Measurements from ENCODE around the gene PNPLA8.

Gene PNPLA8

DNA sequence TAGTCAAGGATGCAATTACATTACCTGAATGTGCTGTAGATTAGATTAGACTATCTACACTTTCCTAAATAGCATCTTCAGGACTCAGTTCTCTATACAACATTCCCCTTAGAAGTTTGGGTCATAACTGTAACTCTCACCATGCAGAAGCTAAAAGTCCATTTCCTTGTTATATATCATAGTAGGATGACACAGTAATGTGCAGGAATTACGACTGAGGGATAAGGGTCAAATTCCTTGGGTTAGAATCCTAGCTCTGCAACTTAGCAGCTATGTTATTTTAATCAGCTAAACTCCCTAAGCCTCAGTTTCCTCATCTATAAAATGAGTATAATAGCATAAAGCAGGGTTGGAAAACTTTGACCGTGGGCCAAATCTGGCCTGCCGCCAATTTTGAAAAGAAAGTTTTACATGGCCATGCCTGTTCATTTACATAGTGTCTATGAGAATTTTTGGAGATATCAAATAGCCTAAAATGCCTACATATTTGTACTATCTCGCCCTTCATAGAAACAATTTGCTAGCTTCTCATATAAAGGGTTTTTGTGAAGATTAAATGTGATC lies 84.5 kb downstream of the PNPLA8 start:
- Histone ChIP-seq H3K9me3 (ENCODE audit: control insufficient read depth in 2 of 2, low read length in 2 of 2) (no peaks in the 10 kb centered on the region), H3K4me1 (ENCODE audit: control insufficient read depth, insufficient read depth, low read length) (no peaks in the 10 kb centered on the region)

DNA sequence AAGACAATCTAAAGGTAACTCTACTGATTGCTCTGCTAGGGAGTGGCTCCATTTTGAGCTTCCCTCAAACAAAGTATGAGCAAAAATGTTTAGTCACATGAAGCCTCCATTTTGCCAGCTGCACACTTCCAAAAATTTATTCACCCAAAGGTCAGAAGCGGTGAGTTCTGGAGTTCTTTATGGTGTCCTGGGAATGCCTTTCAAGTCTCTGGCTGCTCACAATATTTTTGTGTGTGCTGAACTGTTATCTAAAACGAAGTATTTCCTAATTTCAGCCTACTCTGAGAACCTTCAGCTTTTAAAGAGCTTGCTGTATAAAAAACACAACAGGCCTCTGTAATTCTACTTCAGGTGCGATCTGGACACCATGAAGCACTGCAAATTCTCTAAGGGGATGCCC lies 85.3 kb downstream of the PNPLA8 start:
- Histone ChIP-seq H3K27ac (ENCODE audit: low read length) (no peak overlapping the region), H3K36me3 (ENCODE audit: control insufficient read depth in 2 of 2, insufficient read depth in 2 of 2, low read length in 2 of 2) (no peaks in the 10 kb centered on the region), H3K4me1 (ENCODE audit: control insufficient read depth, insufficient read depth, low read length) (no peaks in the 10 kb centered on the region), H3K4me3 (ENCODE audit: low read length in 2 of 2) (no peak overlapping the region), H3K9me3 (ENCODE audit: control insufficient read depth in 2 of 2, low read length in 2 of 2) (peaks cover 0 to under 1% of the 10 kb centered on the region in 2 donors), H3K27me3 (ENCODE audit: control insufficient read depth in 1 of 2, insufficient read depth in 2 of 2, low read length in 2 of 2) (no peaks in the 10 kb centered on the region), H3K9ac (ENCODE audit: low read length in 2 of 2) (no peak overlapping the region)

More for the DNA sequence above, 84.5 kb downstream of the PNPLA8 start:
- Histone ChIP-seq H3K4me3 (ENCODE audit: low read length in 2 of 2) (no peak overlapping the region), H3K36me3 (ENCODE audit: control insufficient read depth in 2 of 2, insufficient read depth in 2 of 2, low read length in 2 of 2) (no peaks in the 10 kb centered on the region), H3K9ac (ENCODE audit: low read length in 2 of 2) (no peak overlapping the region), H3K27me3 (ENCODE audit: control insufficient read depth in 1 of 2, insufficient read depth in 2 of 2, low read length in 2 of 2) (no peaks in the 10 kb centered on the region), H3K27ac (ENCODE audit: low read length) (no peak overlapping the region)

DNA sequence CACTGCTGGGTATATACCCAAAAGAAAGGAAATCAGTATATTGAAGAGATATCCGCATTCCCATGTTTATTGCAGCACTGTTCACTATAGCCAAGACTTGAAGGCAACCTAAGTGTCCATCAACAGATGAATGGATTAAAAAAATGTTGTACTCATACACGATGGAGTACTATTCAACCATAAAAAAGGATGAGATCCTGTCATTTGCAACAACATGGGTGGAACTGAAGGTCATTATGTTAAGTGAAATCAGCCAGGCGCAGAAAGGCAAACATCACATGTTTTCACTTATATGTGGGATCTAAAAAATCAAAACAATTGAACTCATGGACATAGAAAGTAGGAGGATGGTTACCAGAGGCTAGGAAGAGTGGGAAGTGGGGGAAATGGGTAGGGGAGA lies 89.0 kb downstream of the PNPLA8 start:
- H3K4me1 ChIP-seq (ENCODE audit: control insufficient read depth, insufficient read depth, low read length) = no peaks in the 10 kb centered on the region
- H3K9me3 ChIP-seq (ENCODE audit: control insufficient read depth in 2 of 2, low read length in 2 of 2) = peaks cover 0 to 4% of the 10 kb centered on the region in 2 donors
- H3K36me3 ChIP-seq (ENCODE audit: control insufficient read depth in 2 of 2, insufficient read depth in 2 of 2, low read length in 2 of 2) = no peaks in the 10 kb centered on the region
- no peaks in the 10 kb centered on the region for H3K27me3 ChIP-seq (ENCODE audit: control insufficient read depth in 1 of 2, insufficient read depth in 2 of 2, low read length in 2 of 2)
- no peak overlapping the region for H3K9ac ChIP-seq (ENCODE audit: low read length in 2 of 2)
- H3K27ac ChIP-seq (ENCODE audit: low read length) = no peak overlapping the region
- no peak overlapping the region for H3K4me3 ChIP-seq (ENCODE audit: low read length in 2 of 2)

DNA sequence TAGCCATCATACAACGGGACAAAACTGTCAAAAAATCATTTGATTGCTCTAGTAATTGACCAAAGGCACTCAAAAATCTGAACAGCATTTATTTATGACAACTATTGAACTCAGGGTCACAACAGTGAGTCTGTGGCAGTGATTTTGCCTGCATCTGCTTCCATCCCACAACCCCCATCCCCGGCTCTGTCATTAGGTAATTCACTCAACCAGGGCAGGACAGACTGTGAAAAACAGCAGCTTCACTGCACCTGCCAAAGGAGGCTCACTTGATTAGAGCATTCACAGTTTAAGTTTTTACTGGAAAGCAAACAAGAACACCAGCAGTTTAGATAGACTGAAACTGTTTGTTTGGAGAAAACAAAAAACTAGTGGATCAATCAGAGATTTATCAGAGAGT lies 91.9 kb downstream of the PNPLA8 start:
- Histone ChIP-seq H3K36me3 (ENCODE audit: control insufficient read depth in 2 of 2, insufficient read depth in 2 of 2, low read length in 2 of 2) (no peaks in the 10 kb centered on the region), H3K9me3 (ENCODE audit: control insufficient read depth in 2 of 2, low read length in 2 of 2) (peaks cover 0 to 4% of the 10 kb centered on the region in 2 donors), H3K27ac (ENCODE audit: low read length) (no peak overlapping the region), H3K4me1 (ENCODE audit: control insufficient read depth, insufficient read depth, low read length) (no peaks in the 10 kb centered on the region), H3K27me3 (ENCODE audit: control insufficient read depth in 1 of 2, insufficient read depth in 2 of 2, low read length in 2 of 2) (no peaks in the 10 kb centered on the region), H3K9ac (ENCODE audit: low read length in 2 of 2) (no peak overlapping the region), H3K4me3 (ENCODE audit: low read length in 2 of 2) (no peak overlapping the region)

DNA sequence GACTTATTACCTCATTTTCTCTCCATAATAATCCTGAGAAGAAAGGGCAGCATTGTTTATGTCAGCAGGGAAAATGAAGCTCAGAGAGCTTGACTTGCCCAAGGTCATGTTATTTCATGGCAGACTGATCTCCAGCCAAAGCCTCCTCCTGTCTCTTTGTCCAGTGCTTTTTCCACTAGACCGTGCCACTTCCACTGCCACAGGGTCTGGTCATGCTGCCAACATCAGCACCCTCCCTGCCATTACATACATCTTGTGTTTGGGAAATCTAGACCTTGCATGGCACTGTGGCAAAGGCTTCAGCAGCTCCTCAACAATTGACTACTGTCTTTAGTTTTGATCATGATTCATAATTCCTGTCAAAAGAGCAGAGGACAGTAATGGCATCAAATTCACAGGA lies 94.8 kb downstream of the PNPLA8 start:
- no peak overlapping the region for H3K9ac ChIP-seq (ENCODE audit: low read length in 2 of 2)

DNA sequence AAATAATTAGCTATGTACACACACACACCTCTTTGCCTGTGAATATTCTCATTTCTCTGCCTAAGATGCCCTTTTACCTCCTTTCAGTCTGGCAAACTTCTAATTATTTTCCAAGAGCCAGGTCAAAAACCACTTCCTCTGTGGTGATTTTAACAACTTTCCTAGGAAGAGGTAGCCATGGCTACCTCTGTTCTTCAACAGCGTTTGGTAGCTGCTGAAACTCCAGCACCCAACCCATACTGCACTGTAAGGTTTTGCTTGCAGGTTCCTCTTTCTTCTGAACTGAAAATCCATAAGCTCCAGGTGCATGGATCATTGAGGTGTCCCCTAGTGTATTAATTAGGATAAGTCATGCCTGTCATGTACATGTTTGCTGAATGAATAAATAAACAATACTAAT lies 95.3 kb downstream of the PNPLA8 start:
- Histone ChIP-seq H3K4me3 (ENCODE audit: low read length in 2 of 2) (no peak overlapping the region), H3K27ac (ENCODE audit: low read length) (no peak overlapping the region), H3K9me3 (ENCODE audit: control insufficient read depth in 2 of 2, low read length in 2 of 2) (peaks cover 0 to 4% of the 10 kb centered on the region in 2 donors), H3K36me3 (ENCODE audit: control insufficient read depth in 2 of 2, insufficient read depth in 2 of 2, low read length in 2 of 2) (no peaks in the 10 kb centered on the region), H3K27me3 (ENCODE audit: control insufficient read depth in 1 of 2, insufficient read depth in 2 of 2, low read length in 2 of 2) (no peaks in the 10 kb centered on the region), H3K4me1 (ENCODE audit: control insufficient read depth, insufficient read depth, low read length) (no peaks in the 10 kb centered on the region), H3K9ac (ENCODE audit: low read length in 2 of 2) (no peak overlapping the region)

More for the DNA sequence above, 94.8 kb downstream of the PNPLA8 start:
- Histone ChIP-seq H3K27ac (ENCODE audit: low read length) (no peak overlapping the region), H3K4me1 (ENCODE audit: control insufficient read depth, insufficient read depth, low read length) (no peaks in the 10 kb centered on the region), H3K4me3 (ENCODE audit: low read length in 2 of 2) (no peak overlapping the region), H3K9me3 (ENCODE audit: control insufficient read depth in 2 of 2, low read length in 2 of 2) (peaks cover 0 to 4% of the 10 kb centered on the region in 2 donors), H3K36me3 (ENCODE audit: control insufficient read depth in 2 of 2, insufficient read depth in 2 of 2, low read length in 2 of 2) (no peaks in the 10 kb centered on the region), H3K27me3 (ENCODE audit: control insufficient read depth in 1 of 2, insufficient read depth in 2 of 2, low read length in 2 of 2) (no peaks in the 10 kb centered on the region)

DNA sequence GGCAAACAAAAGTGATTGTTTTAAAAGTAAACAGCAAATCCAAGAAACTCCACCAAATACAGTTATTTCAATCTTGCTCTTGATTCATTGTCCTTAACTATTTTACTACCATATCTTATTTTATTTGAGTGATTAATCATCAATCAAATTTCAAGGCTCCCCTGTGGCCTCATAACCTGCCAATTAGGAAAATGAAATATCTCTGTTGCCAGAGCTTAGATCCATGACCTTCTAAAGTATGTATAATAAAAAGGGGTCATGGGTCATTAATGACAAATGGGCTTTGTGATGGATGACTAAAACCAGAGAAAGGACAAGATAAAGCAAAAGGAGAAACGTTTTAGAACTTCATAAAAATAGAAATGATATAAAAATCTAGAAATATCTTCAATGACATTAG lies 98.2 kb downstream of the PNPLA8 start:
- no peaks in the 10 kb centered on the region for H3K9me3 ChIP-seq (ENCODE audit: control insufficient read depth in 2 of 2, low read length in 2 of 2)
- no peak overlapping the region for H3K4me3 ChIP-seq (ENCODE audit: low read length in 2 of 2)
- no peaks in the 10 kb centered on the region for H3K27me3 ChIP-seq (ENCODE audit: control insufficient read depth in 1 of 2, insufficient read depth in 2 of 2, low read length in 2 of 2)
- H3K9ac ChIP-seq (ENCODE audit: low read length in 2 of 2) = no peak overlapping the region
- H3K4me1 ChIP-seq (ENCODE audit: control insufficient read depth, insufficient read depth, low read length) = no peaks in the 10 kb centered on the region
- H3K36me3 ChIP-seq (ENCODE audit: control insufficient read depth in 2 of 2, insufficient read depth in 2 of 2, low read length in 2 of 2) = no peaks in the 10 kb centered on the region
- no peak overlapping the region for H3K27ac ChIP-seq (ENCODE audit: low read length)

DNA sequence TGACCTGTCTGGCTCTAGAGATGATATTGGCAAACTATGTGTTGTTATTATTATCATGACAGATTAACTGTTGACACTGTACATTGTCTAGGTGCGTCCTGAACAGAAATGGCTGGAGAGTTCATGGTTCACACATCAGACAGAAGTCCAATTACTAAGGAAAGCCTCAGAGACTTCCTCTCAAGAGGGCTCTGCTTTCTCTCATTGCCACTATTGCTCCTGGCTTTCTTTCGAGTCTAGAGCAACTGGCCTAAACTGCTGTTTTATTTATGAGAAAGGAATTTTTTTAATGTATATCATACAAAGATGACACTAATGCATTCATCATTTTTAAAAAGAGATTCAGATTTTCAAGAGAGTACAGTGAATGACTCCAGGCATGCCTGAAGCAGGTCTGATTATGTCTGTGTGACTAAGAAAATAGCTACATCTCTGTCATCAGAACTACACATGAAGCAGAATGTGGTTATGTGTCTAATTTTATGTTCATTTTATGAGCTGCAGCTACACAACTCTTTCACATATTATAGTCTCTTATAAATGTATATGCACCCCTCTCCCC lies 100.1 kb downstream of the PNPLA8 start:
- Histone ChIP-seq H3K36me3 (ENCODE audit: control insufficient read depth in 2 of 2, insufficient read depth in 2 of 2, low read length in 2 of 2) (no peaks in the 10 kb centered on the region), H3K27me3 (ENCODE audit: control insufficient read depth in 1 of 2, insufficient read depth in 2 of 2, low read length in 2 of 2) (no peaks in the 10 kb centered on the region), H3K4me1 (ENCODE audit: control insufficient read depth, insufficient read depth, low read length) (no peaks in the 10 kb centered on the region), H3K27ac (ENCODE audit: low read length) (no peak overlapping the region), H3K9ac (ENCODE audit: low read length in 2 of 2) (no peak overlapping the region), H3K9me3 (ENCODE audit: control insufficient read depth in 2 of 2, low read length in 2 of 2) (no peaks in the 10 kb centered on the region), H3K4me3 (ENCODE audit: low read length in 2 of 2) (no peak overlapping the region)

DNA sequence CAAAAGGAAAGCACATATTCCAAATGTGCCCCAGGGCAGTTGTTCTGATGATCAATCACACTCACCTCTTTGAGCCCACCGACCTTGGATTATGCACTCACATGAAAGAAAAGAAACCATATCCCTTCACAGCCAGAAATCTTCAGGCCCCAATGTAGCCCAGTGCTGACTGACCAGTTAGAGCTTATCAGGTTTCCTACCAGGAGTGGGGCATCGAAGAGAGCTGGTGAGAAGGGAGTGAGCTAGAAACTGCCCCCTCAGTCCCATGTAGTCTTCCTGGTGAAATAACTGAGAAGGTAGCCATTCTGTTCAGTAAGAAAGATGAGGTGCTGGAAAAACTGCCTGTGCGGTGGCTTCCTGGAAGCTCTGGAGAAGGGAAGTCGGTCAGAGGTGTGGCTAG lies 101.9 kb downstream of the PNPLA8 start:
- Histone ChIP-seq H3K4me3 (ENCODE audit: low read length in 2 of 2) (no peak overlapping the region), H3K27me3 (ENCODE audit: control insufficient read depth in 1 of 2, insufficient read depth in 2 of 2, low read length in 2 of 2) (no peaks in the 10 kb centered on the region), H3K9ac (ENCODE audit: low read length in 2 of 2) (no peak overlapping the region), H3K36me3 (ENCODE audit: control insufficient read depth in 2 of 2, insufficient read depth in 2 of 2, low read length in 2 of 2) (no peaks in the 10 kb centered on the region), H3K9me3 (ENCODE audit: control insufficient read depth in 2 of 2, low read length in 2 of 2) (no peaks in the 10 kb centered on the region), H3K4me1 (ENCODE audit: control insufficient read depth, insufficient read depth, low read length) (no peaks in the 10 kb centered on the region), H3K27ac (ENCODE audit: low read length) (no peak overlapping the region)

DNA sequence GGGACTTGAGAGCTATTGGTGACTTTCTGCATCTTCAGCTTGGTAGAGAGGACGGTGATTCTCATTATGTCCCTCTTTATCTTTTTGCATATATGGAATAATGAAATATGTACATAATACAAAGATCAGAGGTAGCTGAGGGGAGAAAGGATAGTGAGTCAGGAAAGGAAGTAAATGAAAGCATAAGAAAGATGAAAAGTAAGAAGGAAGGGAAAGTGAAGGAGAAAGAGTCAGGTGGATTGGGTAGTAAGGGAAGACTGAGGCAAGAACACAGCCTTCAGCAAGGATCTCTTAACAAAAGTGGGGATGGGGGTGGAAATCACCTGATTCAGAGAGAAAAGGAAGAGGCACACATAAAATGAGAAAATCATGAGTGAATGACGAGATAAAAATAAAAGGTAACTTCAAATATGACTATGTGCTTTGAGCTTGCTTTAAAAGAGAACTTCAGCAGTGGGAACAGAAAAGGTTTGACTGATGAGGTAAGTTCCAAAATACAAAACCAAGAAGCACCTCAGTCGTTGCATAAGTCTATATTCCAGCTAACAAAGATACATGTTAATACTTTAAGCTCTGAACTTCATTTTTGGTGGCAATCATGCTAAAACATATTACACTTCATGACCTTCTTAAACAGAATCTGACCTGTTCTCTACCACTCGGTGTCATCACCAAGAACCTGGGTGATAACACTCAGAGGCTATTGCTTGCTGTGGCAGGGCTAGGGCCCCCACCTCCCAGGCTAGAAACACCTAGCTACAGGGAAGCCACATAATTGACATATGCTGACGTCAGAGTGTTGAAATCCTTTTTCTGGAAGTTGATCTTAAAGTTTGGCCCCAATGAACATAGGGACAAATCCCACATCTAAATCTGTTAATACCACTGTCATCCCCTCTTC lies 102.6 kb downstream of the PNPLA8 start:
- H3K4me1 ChIP-seq (ENCODE audit: control insufficient read depth, insufficient read depth, low read length) = no peaks in the 10 kb centered on the region
- H3K4me3 ChIP-seq (ENCODE audit: low read length in 2 of 2) = no peak overlapping the region
- no peak overlapping the region for H3K27ac ChIP-seq (ENCODE audit: low read length)
- H3K36me3 ChIP-seq (ENCODE audit: control insufficient read depth in 2 of 2, insufficient read depth in 2 of 2, low read length in 2 of 2) = no peaks in the 10 kb centered on the region
- no peaks in the 10 kb centered on the region for H3K9me3 ChIP-seq (ENCODE audit: control insufficient read depth in 2 of 2, low read length in 2 of 2)
- H3K27me3 ChIP-seq (ENCODE audit: control insufficient read depth in 1 of 2, insufficient read depth in 2 of 2, low read length in 2 of 2) = no peaks in the 10 kb centered on the region
- H3K9ac ChIP-seq (ENCODE audit: low read length in 2 of 2) = no peak overlapping the region
